ENCODE measurements around the gene DND1.
"Not testable (repeated sequence)": the region's sequence is repeated elsewhere in the genome, so short reads cannot be mapped to it uniquely, and the experiment has no call there.

The DND1 gene

GRCh38 chr5:140710899-140711552 is 37.6 kb upstream of the DND1 start:
- H3K4me3 ChIP-seq (ENCODE audit: low read depth, low read length) = peak overlapping the region; percentile 92
- TF ChIP-seq POLR2A (IDR thresholded peaks at IDR 0.05; ENCODE audit: extremely low read depth, insufficient read length) (peak; percentile 22), MAX (IDR thresholded peaks at IDR 0.05; ENCODE audit: low read depth, low read length) (peak; percentile 62), MYC (IDR thresholded peaks at IDR 0.05; ENCODE audit: low read depth, low read length) (peak; percentile 50)
- TF ChIP-seq, protein P1, sequence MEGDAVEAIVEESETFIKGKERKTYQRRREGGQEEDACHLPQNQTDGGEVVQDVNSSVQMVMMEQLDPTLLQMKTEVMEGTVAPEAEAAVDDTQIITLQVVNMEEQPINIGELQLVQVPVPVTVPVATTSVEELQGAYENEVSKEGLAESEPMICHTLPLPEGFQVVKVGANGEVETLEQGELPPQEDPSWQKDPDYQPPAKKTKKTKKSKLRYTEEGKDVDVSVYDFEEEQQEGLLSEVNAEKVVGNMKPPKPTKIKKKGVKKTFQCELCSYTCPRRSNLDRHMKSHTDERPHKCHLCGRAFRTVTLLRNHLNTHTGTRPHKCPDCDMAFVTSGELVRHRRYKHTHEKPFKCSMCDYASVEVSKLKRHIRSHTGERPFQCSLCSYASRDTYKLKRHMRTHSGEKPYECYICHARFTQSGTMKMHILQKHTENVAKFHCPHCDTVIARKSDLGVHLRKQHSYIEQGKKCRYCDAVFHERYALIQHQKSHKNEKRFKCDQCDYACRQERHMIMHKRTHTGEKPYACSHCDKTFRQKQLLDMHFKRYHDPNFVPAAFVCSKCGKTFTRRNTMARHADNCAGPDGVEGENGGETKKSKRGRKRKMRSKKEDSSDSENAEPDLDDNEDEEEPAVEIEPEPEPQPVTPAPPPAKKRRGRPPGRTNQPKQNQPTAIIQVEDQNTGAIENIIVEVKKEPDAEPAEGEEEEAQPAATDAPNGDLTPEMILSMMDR (IDR thresholded peaks at IDR 0.05; ENCODE audit: low read depth, low read length) = no peak
- peak; percentile 97 for DNase-seq (ENCODE audit: low read depth)

- not testable (repeated sequence) for H3K4me3 ChIP-seq (ENCODE audit: low read depth, low read length); DNase-seq (ENCODE audit: low read depth)
Measured at GRCh38 chr5:140708787-140709186, 35.4 kb upstream of the DND1 start.

GRCh38 chr5:140707812-140708211 is 34.4 kb upstream of the DND1 start:
- DNase-seq (ENCODE audit: low read depth) = no peak
- TF ChIP-seq MAX (IDR thresholded peaks at IDR 0.05; ENCODE audit: low read depth, low read length) (no peak), MYC (IDR thresholded peaks at IDR 0.05; ENCODE audit: low read depth, low read length) (no peak), POLR2A (IDR thresholded peaks at IDR 0.05; ENCODE audit: extremely low read depth, insufficient read length) (no peak)
- TF ChIP-seq, protein P1 (IDR thresholded peaks at IDR 0.05; ENCODE audit: low read depth, low read length) = no peak
- H3K4me3 ChIP-seq (ENCODE audit: low read depth, low read length) = no peak overlapping the region

DNA sequence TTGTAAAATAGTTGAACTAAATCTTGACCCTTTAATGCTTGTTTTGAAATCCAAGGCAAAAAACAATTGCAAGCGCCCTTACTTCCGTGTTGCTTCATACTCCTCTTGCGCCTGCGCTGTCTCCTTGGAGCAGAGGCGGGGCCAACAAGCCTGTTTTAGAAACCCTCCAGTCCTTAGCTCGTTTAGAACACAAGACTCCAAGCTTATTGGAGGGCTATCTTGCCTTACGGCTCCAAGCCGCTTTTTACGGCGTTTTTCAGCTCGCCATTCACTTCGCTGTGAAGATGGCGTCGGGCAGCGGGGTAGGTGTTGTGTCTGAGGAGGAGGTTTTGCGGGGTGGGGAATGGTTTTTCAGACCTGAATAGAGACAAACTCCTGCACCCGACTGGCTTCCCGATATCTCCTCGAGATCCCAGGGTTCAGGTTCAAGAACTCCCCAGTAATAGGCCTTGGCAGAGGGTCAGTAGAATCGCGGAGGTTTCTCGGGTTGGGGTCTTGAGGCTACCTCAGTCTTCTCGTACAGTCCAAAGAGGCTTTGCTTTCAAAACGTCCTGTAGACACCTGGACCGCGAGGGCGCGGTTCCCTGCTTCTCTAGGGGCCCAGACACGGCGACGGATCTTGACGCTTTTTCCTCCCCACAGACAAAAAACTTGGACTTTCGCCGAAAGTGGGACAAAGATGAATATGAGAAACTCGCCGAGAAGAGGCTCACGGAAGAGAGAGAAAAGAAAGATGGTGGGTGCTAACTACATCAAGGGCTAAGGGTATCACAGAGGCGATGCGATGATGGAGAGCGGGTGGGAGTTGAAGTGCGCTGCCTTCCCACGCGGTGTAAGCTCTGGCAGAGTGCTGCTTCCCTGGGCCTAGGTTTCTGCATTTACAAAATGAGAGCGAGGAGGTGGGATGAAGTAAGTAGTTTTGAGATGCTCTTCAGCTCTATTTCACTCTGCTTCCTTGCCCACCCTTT is 27.1 kb upstream of the DND1 start, which contains the start of gene ZMAT2:
TSS of gene ZMAT2 (plus strand) at position 271 of the 968 bp plus-strand sequence. CDS start at position 285, 14 bp downstream.
- peak; percentile 97 for DNase-seq (ENCODE audit: low read depth)
- H3K4me3 ChIP-seq (ENCODE audit: low read depth, low read length) = peak within 1 kb of the TSS; percentile 95
- 0 out of 2 replicates have a peak, but pooled peaks have one; percentile 40 for TF ChIP-seq MYC (IDR thresholded peaks at IDR 0.05; ENCODE audit: low read depth, low read length)
- TF ChIP-seq, protein P1 (IDR thresholded peaks at IDR 0.05; ENCODE audit: low read depth, low read length) = no peak
- TF ChIP-seq POLR2A (IDR thresholded peaks at IDR 0.05; ENCODE audit: extremely low read depth, insufficient read length) = peak; percentile 79
- TF ChIP-seq MAX (IDR thresholded peaks at IDR 0.05; ENCODE audit: low read depth, low read length) = no peak; the same call in 1 of the 2 replicates

- H3K4me3 ChIP-seq (ENCODE audit: low read depth, low read length) = no peak overlapping the region
- DNase-seq (ENCODE audit: low read depth) = no peak
- TF ChIP-seq, protein P1 (IDR thresholded peaks at IDR 0.05; ENCODE audit: low read depth, low read length) = no peak
- TF ChIP-seq MYC (IDR thresholded peaks at IDR 0.05; ENCODE audit: low read depth, low read length) = no peak
- TF ChIP-seq MAX (IDR thresholded peaks at IDR 0.05; ENCODE audit: low read depth, low read length) = no peak
- TF ChIP-seq POLR2A (IDR thresholded peaks at IDR 0.05; ENCODE audit: extremely low read depth, insufficient read length) = no peak
Measured at GRCh38 chr5:140696891-140697492, 23.6 kb upstream of the DND1 start.
